Endothelial cell of umbilical vein (primary cell): Measurements from ENCODE around the gene CPHXL. TPM values are rescaled to one million over a fixed set of nuclear protein-coding genes. Genes with fewer than 3 reads are reported as not detected.

ENCODE experiments used
- BruUV-seq: library from RNA; stranded (reverse); fragments of 400-500 nt; replicated peaks from 2 replicates; lab custom pipeline; 2021; lab: Mats Ljungman, UMichigan
- CTCF ChIA-PET: fragments of 300-600, 350-600 bp; sonication (Branson Sonifier 250); formaldehyde crosslinking; loops from one replicate; lab custom pipeline; 2021; ENCODE audit warnings: antibody characterized with exemption, inconsistent platforms; lab: Charles Lee
- POLR2A ChIA-PET: fragments of 300-600, 350-600 bp; sonication (Branson Sonifier 250); formaldehyde crosslinking; loops from one replicate; lab custom pipeline; 2021; ENCODE audit warnings: antibody characterized with exemption, inconsistent platforms; lab: Charles Lee
- DNase-seq: peaks from one replicate; pipeline ENCODE4 v3.0.0-alpha.2; 2011; ENCODE audit warnings: low read depth, low spot score
- FAIRE-seq: peaks from 2 replicates; lab custom pipeline; 2011; peaks lifted over from hg19 to GRCh38; lab: Jason Lieb, UNC
- H2AFZ ChIP-seq: 2 replicates; pipeline ENCODE4 v1.6.0; 2012; ENCODE audit warnings: low read depth, low read length, control low read depth, inconsistent platforms
- H3K27ac ChIP-seq: 2 replicates; pipeline ENCODE4 v1.5.1; 2011; ENCODE audit warnings: low read depth, mild to moderate bottlenecking, control low read depth, low read length, moderate library complexity; ENCODE audit not compliant: insufficient read depth
- H3K27me3 ChIP-seq, 2 experiments: 2 replicates each; pipeline versions ENCODE4 v1.6.0 to v1.6.1; 2011; ENCODE audit warnings: low read length in 2 of 2, mixed read lengths in 1 of 2; ENCODE audit not compliant: control insufficient read depth in 2 of 2, insufficient read depth in 2 of 2
- H3K36me3 ChIP-seq, 2 experiments: 2 replicates in 1 of 2; 3 replicates in 1 of 2; pipeline ENCODE4 v1.5.1; 2011; ENCODE audit warnings: low read length in 2 of 2, mild to moderate bottlenecking in 1 of 2, moderate library complexity in 1 of 2; ENCODE audit not compliant: control insufficient read depth in 2 of 2, insufficient read depth in 2 of 2; ENCODE audit errors: extremely low read depth in 1 of 2
- H3K4me1 ChIP-seq: 3 replicates; pipeline ENCODE4 v1.5.1; 2011; ENCODE audit warnings: mild to moderate bottlenecking, low read length; ENCODE audit not compliant: control insufficient read depth, insufficient read depth; ENCODE audit errors: extremely low read depth
- H3K4me2 ChIP-seq: 2 replicates; pipeline ENCODE4 v1.6.1; 2011; ENCODE audit warnings: low read length, control low read depth, mixed read lengths; ENCODE audit not compliant: insufficient read depth
- H3K4me3 ChIP-seq, 3 experiments: fragments of 200-600 bp in 1 of 3; sonication (generic), shearing (Covaris generic) in 1 of 3; replicated peaks in 1 of 3; 2 replicates each; pipeline ENCODE4 v1.5.1; 2011 to 2016; ENCODE audit warnings: control low read depth in 3 of 3, low read length in 3 of 3, mild to moderate bottlenecking in 2 of 3, inconsistent platforms in 1 of 3, low read depth in 1 of 3, moderate library complexity in 1 of 3; ENCODE audit not compliant: insufficient read depth in 1 of 3
- H3K79me2 ChIP-seq: 2 replicates; pipeline ENCODE4 v1.6.0; 2012; ENCODE audit warnings: low read length, inconsistent platforms; ENCODE audit not compliant: control insufficient read depth, insufficient read depth
- H3K9ac ChIP-seq: replicated peaks from 2 replicates; pipeline ENCODE3; 2011; ENCODE audit warnings: low read length, control low read depth; ENCODE audit not compliant: insufficient read depth; ENCODE audit errors: extremely low read depth
- H3K9me1 ChIP-seq: replicated peaks from 3 replicates; pipeline ENCODE4 v1.6.0; 2011; ENCODE audit warnings: mild to moderate bottlenecking, low read length; ENCODE audit not compliant: control insufficient read depth, insufficient read depth; ENCODE audit errors: extremely low read depth
- H3K9me3 ChIP-seq: replicated peaks from 2 replicates; pipeline ENCODE4 v1.5.1; 2012; ENCODE audit warnings: low read length, inconsistent platforms; ENCODE audit not compliant: control insufficient read depth, insufficient read depth
- H4K20me1 ChIP-seq: replicated peaks from 2 replicates; pipeline ENCODE3; 2011; ENCODE audit warnings: mild to moderate bottlenecking, low read length; ENCODE audit not compliant: control insufficient read depth, insufficient read depth; ENCODE audit errors: extremely low read depth
- EZH2 ChIP-seq: IDR thresholded peaks from 2 replicates; pipeline ENCODE4 v1.6.1; 2012; ENCODE audit warnings: borderline replicate concordance, low read depth, mild to moderate bottlenecking, moderate library complexity, low read length, inconsistent platforms; ENCODE audit not compliant: severe bottlenecking
- FOS ChIP-seq: IDR thresholded peaks from 2 replicates; pipeline ENCODE4 v1.6.1; 2011; ENCODE audit warnings: mild to moderate bottlenecking, low read length, moderate library complexity, borderline replicate concordance; ENCODE audit not compliant: insufficient read depth
- MYC ChIP-seq: IDR thresholded peaks from one replicate; pipeline ENCODE4 v1.6.1; 2011; ENCODE audit warnings: mild to moderate bottlenecking, low read depth, low read length
- POLR2AphosphoS5 ChIP-seq: IDR thresholded peaks from 2 replicates; pipeline ENCODE4 v1.6.1; 2012; ENCODE audit warnings: low read depth, mild to moderate bottlenecking, control low read depth, low read length, moderate library complexity; ENCODE audit not compliant: insufficient read depth
- dilution Hi-C: fragments of 300-500 bp; cut with MboI; formaldehyde crosslinking; loops from one replicate; pipeline ENCODE4 v1.15.0; 2019; ENCODE audit warnings: low sequenced_read_pairs; ENCODE audit not compliant: extremely low pct_ligation_motif_present
- intact Hi-C: fragments of 100-400 bp; cut with micrococcal nuclease; formaldehyde crosslinking; loops from one replicate; pipeline ENCODE4 v1.10.0; 2022
- polyA plus RNA-seq, 4 experiments: library from polyadenylated mRNA; depleted of rRNA in 3 of 4; stranded (reverse) in 3 of 4; unstranded in 1 of 4; fragments of >200 nt; gene quantifications; 2 replicates each; pipeline versions ENCODE4 v1.2.1 to v1.2.3, GENCODE V29; 2011 to 2012; ENCODE audit warnings: missing spikeins in 1 of 4
- total RNA-seq: library from RNA; stranded (reverse); gene quantifications from 2 replicates; pipeline ENCODE4 v1.2.3, GENCODE V29; 2021
- TF ChIP-seq, protein P1 (sequence below): IDR thresholded peaks from 2 replicates; pipeline ENCODE4 v1.6.1; 2011; ENCODE audit not compliant: insufficient read depth, insufficient read length
- TF ChIP-seq, protein P2 (sequence below), 2 donors: IDR thresholded peaks; 1 replicate in 1 of 2; 2 replicates in 1 of 2; pipeline ENCODE4 v1.5.1; 2011; ENCODE audit warnings: low read length in 2 of 2, mild to moderate bottlenecking in 2 of 2, moderate library complexity in 2 of 2, control low read depth in 1 of 2, inconsistent platforms in 1 of 2, low read depth in 1 of 2; ENCODE audit not compliant: insufficient read depth in 1 of 2; ENCODE audit errors: extremely low read depth in 1 of 2

The CPHXL gene
- total and polyA plus RNA-seq, 2 donors (not counting 3 experiments of a cell fraction or from before 2014, with no cell fraction given), result not detected

DNA sequence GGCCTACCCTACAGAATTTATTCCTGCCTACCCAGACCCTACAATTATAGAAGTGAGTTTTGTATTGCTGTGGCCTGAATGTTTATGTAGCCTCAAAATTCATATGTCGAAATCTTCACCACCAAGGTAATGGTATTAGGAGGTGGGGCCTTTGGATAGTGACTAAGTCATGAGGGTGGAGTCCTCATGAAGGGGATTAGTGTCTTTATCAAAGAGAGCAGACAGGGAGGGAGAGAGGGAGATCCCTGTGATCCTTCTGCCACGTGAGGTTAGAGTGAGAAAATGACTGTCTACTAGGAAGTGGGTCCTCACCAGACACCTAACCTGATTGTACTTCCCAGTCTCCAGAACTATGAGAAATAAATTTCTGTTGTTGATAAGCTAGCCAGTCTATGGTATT lies 24.0 kb downstream of the CPHXL start:
- no peaks in the 10 kb centered on the region for H3K79me2 ChIP-seq
- H4K20me1 ChIP-seq, result no peaks in the 10 kb centered on the region
- dilution Hi-C loops (no loop called here), intact Hi-C loops (no loop called here)
- no peaks in the 10 kb centered on the region for H3K27me3 ChIP-seq
- H3K4me2 ChIP-seq, result no peak overlapping the region
- no TSS peak for BruUV-seq
- no peaks in the 10 kb centered on the region for H3K9me3 ChIP-seq
- no peak overlapping the region for H3K9ac ChIP-seq
- DNase-seq (no peak), FAIRE-seq (no peak)
- no peaks in the 10 kb centered on the region for H3K9me1 ChIP-seq
- H3K4me1 ChIP-seq, result no peaks in the 10 kb centered on the region
- CTCF ChIA-PET, result no interaction called here
- POLR2A ChIA-PET, result no interaction called here
- no peak overlapping the region for H2AFZ ChIP-seq
- no peak overlapping the region for H3K27ac ChIP-seq
- H3K4me3 ChIP-seq, result no peak overlapping the region
- H3K36me3 ChIP-seq, result no peaks in the 10 kb centered on the region
- TF ChIP-seq POLR2AphosphoS5 (no peak), EZH2 (no peak), MYC (no peak), FOS (no peak)
- TF ChIP-seq, protein P1, sequence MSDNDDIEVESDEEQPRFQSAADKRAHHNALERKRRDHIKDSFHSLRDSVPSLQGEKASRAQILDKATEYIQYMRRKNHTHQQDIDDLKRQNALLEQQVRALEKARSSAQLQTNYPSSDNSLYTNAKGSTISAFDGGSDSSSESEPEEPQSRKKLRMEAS, result no peak
- TF ChIP-seq, protein P2, sequence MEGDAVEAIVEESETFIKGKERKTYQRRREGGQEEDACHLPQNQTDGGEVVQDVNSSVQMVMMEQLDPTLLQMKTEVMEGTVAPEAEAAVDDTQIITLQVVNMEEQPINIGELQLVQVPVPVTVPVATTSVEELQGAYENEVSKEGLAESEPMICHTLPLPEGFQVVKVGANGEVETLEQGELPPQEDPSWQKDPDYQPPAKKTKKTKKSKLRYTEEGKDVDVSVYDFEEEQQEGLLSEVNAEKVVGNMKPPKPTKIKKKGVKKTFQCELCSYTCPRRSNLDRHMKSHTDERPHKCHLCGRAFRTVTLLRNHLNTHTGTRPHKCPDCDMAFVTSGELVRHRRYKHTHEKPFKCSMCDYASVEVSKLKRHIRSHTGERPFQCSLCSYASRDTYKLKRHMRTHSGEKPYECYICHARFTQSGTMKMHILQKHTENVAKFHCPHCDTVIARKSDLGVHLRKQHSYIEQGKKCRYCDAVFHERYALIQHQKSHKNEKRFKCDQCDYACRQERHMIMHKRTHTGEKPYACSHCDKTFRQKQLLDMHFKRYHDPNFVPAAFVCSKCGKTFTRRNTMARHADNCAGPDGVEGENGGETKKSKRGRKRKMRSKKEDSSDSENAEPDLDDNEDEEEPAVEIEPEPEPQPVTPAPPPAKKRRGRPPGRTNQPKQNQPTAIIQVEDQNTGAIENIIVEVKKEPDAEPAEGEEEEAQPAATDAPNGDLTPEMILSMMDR (IDR thresholded peaks at IDR 0.05; ENCODE audit: extremely low read depth in 1 of 2, insufficient read depth in 1 of 2, low read depth in 1 of 2, low read length in 2 of 2), result no peak
